ENCODE data around the gene PTGER3. TPM values are rescaled to one million over a fixed set of nuclear protein-coding genes. Genes with fewer than 3 reads are reported as not detected.

PTGER3 gene
- total RNA-seq, 4 donors from 2014 or later, result 0.31 to 10.3 (median 0.57) TPM

DNA sequence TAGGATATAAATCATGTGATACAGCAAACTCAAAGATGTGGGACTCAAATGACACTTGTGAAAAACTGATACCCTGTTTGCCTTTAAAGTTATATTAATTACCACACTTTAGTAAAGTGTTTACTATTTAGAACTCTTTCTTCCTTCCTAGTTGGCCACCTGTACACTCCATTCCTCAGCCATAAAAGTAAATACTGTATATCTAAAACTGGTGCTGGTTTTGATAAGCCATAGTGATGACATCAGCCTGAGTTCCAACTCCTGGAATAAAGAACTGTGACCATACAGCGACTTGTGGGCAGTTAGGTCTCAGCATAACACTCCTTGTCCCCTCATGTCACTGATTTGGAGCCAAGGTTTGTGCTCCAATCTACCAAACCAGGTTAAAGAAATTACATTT lies 2.8 kb downstream of the PTGER3 start:
- DNase-seq, result no peak
- TF ChIP-seq, protein P1, sequence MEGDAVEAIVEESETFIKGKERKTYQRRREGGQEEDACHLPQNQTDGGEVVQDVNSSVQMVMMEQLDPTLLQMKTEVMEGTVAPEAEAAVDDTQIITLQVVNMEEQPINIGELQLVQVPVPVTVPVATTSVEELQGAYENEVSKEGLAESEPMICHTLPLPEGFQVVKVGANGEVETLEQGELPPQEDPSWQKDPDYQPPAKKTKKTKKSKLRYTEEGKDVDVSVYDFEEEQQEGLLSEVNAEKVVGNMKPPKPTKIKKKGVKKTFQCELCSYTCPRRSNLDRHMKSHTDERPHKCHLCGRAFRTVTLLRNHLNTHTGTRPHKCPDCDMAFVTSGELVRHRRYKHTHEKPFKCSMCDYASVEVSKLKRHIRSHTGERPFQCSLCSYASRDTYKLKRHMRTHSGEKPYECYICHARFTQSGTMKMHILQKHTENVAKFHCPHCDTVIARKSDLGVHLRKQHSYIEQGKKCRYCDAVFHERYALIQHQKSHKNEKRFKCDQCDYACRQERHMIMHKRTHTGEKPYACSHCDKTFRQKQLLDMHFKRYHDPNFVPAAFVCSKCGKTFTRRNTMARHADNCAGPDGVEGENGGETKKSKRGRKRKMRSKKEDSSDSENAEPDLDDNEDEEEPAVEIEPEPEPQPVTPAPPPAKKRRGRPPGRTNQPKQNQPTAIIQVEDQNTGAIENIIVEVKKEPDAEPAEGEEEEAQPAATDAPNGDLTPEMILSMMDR (IDR thresholded peaks at IDR 0.05), result no peak
- no peak for TF ChIP-seq POLR2A (IDR thresholded peaks at IDR 0.05)
- peaks cover 0 to 55% (median 2%) of the 10 kb centered on the region in 4 donors for H3K27me3 ChIP-seq
- H3K4me1 ChIP-seq, result peaks cover 8 to 27% (median 13%) of the 10 kb centered on the region in 3 donors
- H3K27ac ChIP-seq, result no peak overlapping the region
- H3K9me3 ChIP-seq, result no peaks in the 10 kb centered on the region
- intact Hi-C loops (cut with DNase I), result loop anchor here (10.0 kb wide), 1 partner anchor 520 kb away; no protein-coding TSS in a partner anchor
- no peak overlapping the region for H3K4me3 ChIP-seq
- WGBS, 2 donors, result 83 to 89% methylated on average over 1 of the region's 1 CpG
- H3K36me3 ChIP-seq, result no peaks in the 10 kb centered on the region

DNA sequence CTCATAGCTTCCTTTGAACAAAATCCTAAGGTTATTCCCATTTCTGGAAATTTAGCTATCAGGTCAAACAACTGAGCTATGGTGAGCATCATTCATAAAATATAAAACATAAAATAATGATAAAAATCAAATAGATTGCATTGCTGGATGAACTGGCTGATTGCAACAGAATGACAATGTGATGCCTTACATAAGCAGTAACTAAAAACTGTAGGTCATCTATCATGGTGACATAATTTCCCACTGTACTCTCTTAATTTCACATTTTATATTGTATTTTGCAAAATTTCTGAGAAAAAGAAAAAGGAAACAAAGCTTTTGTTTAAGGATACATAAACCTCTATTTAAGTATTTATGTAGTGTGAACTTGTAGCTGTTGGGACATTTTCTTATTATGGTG lies 4.6 kb downstream of the PTGER3 start:
- intact Hi-C loops (cut with DNase I), result loop anchor here (10.0 kb wide), 1 partner anchor 518 kb away; no protein-coding TSS in a partner anchor
- H3K4me3 ChIP-seq, result no peak overlapping the region
- no peaks in the 10 kb centered on the region for H3K36me3 ChIP-seq
- no peaks in the 10 kb centered on the region for H3K9me3 ChIP-seq
- TF ChIP-seq POLR2A (IDR thresholded peaks at IDR 0.05), result no peak
- peak overlapping the region in 2 of 4 donors; percentile 16 to 42 for H3K27ac ChIP-seq
- peaks cover 0 to 39% (median under 1%) of the 10 kb centered on the region in 4 donors for H3K27me3 ChIP-seq
- H3K4me1 ChIP-seq, result peaks cover 8 to 21% (median 11%) of the 10 kb centered on the region in 3 donors
- DNase-seq, result no peak

GRCh38 chr1:71041806-71042205 lies 5.8 kb downstream of the PTGER3 start:
- no peak for TF ChIP-seq POLR2A (IDR thresholded peaks at IDR 0.05)
- TF ChIP-seq, protein P1 (IDR thresholded peaks at IDR 0.05), result no peak
- DNase-seq, result no peak
- WGBS, 2 donors, result 54 to 74% methylated on average over 2 of the region's 2 CpGs
- H3K27ac ChIP-seq, result peak overlapping the region in 2 of 4 donors; percentile 21 to 57
- no peaks in the 10 kb centered on the region for H3K9me3 ChIP-seq
- peaks cover 2 to 9% (median 3%) of the 10 kb centered on the region in 3 donors for H3K4me1 ChIP-seq
- H3K36me3 ChIP-seq, result no peaks in the 10 kb centered on the region
- peaks cover 0 to 26% (median 0%) of the 10 kb centered on the region in 4 donors for H3K27me3 ChIP-seq
- intact Hi-C loops (cut with DNase I), result loop anchor here (10.0 kb wide), 1 partner anchor 517 kb away; no protein-coding TSS in a partner anchor
- H3K4me3 ChIP-seq, result no peak overlapping the region

GRCh38 chr1:71039661-71040262 lies 7.9 kb downstream of the PTGER3 start:
- no peak overlapping the region for H3K27ac ChIP-seq
- peaks cover 0 to 3% (median 0%) of the 10 kb centered on the region in 3 donors for H3K4me1 ChIP-seq
- intact Hi-C loops (cut with DNase I), result loop anchor here (10.0 kb wide), 1 partner anchor 515 kb away; no protein-coding TSS in a partner anchor
- H3K4me3 ChIP-seq, result no peak overlapping the region
- H3K9me3 ChIP-seq, result no peaks in the 10 kb centered on the region
- DNase-seq, result no peak
- no peaks in the 10 kb centered on the region for H3K36me3 ChIP-seq
- H3K27me3 ChIP-seq, result peaks cover 0 to 9% (median 0%) of the 10 kb centered on the region in 4 donors
- TF ChIP-seq, protein P1 (IDR thresholded peaks at IDR 0.05), result no peak
- TF ChIP-seq POLR2A (IDR thresholded peaks at IDR 0.05), result no peak

- peaks cover 0 to 3% (median 0%) of the 10 kb centered on the region in 3 donors for H3K4me1 ChIP-seq
- no peaks in the 10 kb centered on the region for H3K9me3 ChIP-seq
- H3K36me3 ChIP-seq, result no peaks in the 10 kb centered on the region
- intact Hi-C loops (cut with DNase I), result no loop called here
- H3K4me3 ChIP-seq, result no peak overlapping the region
- H3K27me3 ChIP-seq, result peaks cover 0 to 6% (median 0%) of the 10 kb centered on the region in 4 donors
- no peak overlapping the region for H3K27ac ChIP-seq
- TF ChIP-seq, protein P1 (IDR thresholded peaks at IDR 0.05), result no peak
- TF ChIP-seq POLR2A (IDR thresholded peaks at IDR 0.05), result no peak
- DNase-seq, result no peak
- 60 to 61% methylated on average over 2 of the region's 2 CpGs for WGBS, 2 donors
These were observed 8.7 kb downstream of the PTGER3 start for GRCh38 chr1:71038942-71039341.
